ENCODE results near the gene MKS1. TPM values are rescaled to one million over a fixed set of nuclear protein-coding genes. Genes with fewer than 3 reads are reported as not detected.

Gene MKS1
- total RNA-seq, 1 donor from 2014 or later: 20.5 TPM

DNA sequence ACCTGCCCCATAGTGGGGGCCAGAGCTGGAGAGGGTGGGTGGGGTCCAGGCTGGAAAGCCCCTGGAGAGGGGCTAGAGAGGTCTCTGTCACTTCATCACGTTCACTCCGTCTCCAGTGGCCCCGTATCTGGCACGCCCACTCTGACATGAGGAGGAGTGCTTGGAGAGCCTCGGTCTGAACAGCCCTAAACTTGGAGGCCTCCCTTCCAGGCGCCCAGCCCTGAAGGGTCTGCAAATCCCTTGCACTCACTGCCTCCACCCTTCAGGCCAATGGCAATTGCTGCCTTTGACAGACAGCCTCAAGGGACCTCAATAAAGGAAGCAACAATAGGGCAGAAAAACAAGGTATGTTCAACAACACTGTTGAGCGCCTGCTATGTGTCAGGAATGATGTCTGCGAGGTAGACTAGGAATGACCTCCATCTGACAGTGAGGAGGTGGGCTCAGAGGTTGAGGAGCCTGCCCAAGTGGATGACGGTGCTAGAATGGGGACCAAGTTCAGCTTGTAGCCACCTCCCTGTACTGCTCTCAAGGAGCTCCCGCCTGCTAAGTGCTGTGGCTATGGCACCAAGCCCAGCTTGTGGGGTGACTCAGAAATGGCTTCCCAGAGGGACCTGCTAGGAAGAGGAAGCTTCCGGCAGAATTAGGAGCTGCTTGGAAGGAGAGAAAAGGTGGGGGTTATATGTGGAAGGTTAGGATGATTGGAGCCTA lies 29.5 kb downstream of the MKS1 start:
- peaks cover 6% of the 10 kb centered on the region for H3K27me3 Mint-ChIP-seq (ENCODE audit: low read depth)
- intact Hi-C loops (cut with micrococcal nuclease): no loop called here
- no peak overlapping the region for H3K4me3 Mint-ChIP-seq (ENCODE audit: low read depth)
- no peak overlapping the region for H3K27ac Mint-ChIP-seq
- H3K4me1 Mint-ChIP-seq (ENCODE audit: low read depth): no peaks in the 10 kb centered on the region
- no peaks in the 10 kb centered on the region for H3K36me3 Mint-ChIP-seq (ENCODE audit: low read depth)
- H3K9me3 Mint-ChIP-seq: no peaks in the 10 kb centered on the region
- no peak for DNase-seq (ENCODE audit: low spot score)

DNA sequence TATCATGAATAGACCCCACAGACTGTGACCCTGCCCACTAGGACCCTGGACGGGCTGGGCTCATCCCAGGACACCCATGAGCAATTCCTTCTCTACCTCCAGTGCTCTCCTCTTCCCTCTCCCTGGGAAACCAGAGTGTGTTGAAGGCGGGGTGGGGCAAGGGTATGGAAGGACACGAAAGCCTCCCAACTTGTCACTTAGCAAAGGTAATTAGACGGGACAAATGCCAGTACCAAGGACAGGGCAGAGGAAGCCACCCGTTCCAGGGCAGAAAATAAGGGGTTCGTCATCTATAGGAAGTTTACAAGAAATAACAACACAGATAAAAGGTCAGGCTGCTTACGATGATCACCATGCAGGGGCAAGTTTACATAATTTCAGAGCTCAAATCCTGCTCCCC lies 31.4 kb downstream of the MKS1 start:
- Mint-ChIP-seq H3K4me1 (ENCODE audit: low read depth) (no peaks in the 10 kb centered on the region), H3K9me3 (no peaks in the 10 kb centered on the region), H3K36me3 (ENCODE audit: low read depth) (no peaks in the 10 kb centered on the region), H3K4me3 (ENCODE audit: low read depth) (no peak overlapping the region), H3K27me3 (ENCODE audit: low read depth) (peaks cover 6% of the 10 kb centered on the region), H3K27ac (no peak overlapping the region)
- intact Hi-C loops (cut with micrococcal nuclease): no loop called here
- no peak for DNase-seq (ENCODE audit: low spot score)

DNA sequence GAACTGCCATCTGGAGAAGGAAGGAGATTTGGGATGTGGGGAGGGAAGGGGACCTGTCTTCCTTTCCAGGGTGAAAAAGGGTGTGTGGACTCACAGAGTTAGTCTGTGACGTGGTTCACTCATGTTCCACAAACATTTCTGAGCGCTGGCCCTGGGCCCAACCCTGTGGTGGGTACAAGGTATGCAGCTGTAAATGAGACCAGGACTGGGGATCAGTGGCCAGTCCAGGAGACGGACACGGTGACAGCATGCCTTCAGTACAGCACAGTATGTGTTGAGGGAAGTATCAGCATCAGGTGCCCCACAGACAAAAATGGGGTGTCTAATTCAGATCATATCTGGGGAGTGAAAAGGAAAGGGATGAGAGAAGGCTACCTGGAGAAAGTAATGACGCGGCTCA lies 32.0 kb downstream of the MKS1 start:
- intact Hi-C loops (cut with micrococcal nuclease): no loop called here
- H3K36me3 Mint-ChIP-seq (ENCODE audit: low read depth): no peaks in the 10 kb centered on the region
- H3K4me1 Mint-ChIP-seq (ENCODE audit: low read depth): no peaks in the 10 kb centered on the region
- H3K27me3 Mint-ChIP-seq (ENCODE audit: low read depth): peaks cover 8% of the 10 kb centered on the region
- no peak overlapping the region for H3K4me3 Mint-ChIP-seq (ENCODE audit: low read depth)
- no peak overlapping the region for H3K27ac Mint-ChIP-seq
- no peaks in the 10 kb centered on the region for H3K9me3 Mint-ChIP-seq
- no peak for DNase-seq (ENCODE audit: low spot score)

DNA sequence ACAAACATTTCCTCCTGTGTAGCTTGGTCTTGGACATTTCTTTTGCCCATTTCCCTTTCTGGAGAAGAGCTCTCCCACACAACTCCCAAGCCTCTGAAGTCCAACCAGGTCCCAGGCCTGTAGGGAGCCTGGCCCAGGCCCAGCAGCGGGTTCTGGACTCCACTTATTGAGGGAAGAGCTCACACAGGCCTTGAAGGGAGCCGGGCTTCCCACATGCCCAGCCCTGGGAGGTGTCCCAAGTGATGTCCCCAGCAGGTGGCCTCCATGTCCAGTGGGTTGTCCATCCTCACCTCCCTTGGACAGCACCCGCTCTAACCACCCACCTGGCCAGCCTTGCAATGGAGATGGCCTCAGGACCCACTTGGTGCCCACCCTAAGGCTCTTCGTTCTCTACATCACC lies 32.5 kb downstream of the MKS1 start:
- Mint-ChIP-seq H3K27ac (no peak overlapping the region), H3K4me1 (ENCODE audit: low read depth) (no peaks in the 10 kb centered on the region), H3K36me3 (ENCODE audit: low read depth) (no peaks in the 10 kb centered on the region), H3K4me3 (ENCODE audit: low read depth) (no peak overlapping the region), H3K27me3 (ENCODE audit: low read depth) (peaks cover 9% of the 10 kb centered on the region), H3K9me3 (no peaks in the 10 kb centered on the region)
- intact Hi-C loops (cut with micrococcal nuclease): no loop called here
- DNase-seq (ENCODE audit: low spot score): no peak

DNA sequence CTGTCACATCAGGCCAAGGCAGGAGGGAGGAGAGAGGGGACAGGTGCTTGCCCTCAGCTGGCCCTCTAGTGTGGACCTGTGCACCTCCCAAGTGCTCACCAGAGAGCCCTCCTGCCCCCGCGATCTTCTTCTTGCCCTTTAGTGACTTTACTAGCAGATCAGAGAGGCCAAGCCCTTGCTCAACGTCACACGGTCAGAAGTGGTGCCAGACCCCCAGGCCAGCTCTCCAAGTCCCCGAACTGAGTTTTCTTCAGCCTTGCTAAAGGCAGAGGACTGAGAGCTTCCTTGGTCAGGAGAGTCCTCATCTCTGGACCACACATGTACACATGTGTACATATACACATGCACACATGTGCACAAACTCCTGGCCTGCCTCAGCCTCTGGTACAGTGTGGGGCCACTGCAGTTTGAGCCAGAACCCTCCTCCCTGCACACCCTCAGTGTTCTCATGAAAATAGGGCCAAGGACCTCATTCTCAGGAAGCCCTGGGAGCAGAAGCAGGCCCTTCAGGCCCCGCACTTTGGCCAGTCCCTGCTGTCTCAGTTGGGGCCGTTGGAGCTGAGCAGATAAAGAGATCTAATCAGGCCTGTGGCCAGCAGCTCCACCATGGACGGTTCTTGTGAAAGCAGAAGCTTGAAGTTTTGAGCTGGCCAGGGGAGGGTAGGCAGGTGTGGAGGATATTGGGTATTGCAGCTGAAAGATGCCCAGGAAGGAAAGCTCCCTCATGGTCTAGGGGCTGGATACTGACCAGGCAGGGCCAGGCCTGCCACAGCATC lies 33.9 kb downstream of the MKS1 start:
- Mint-ChIP-seq H3K27me3 (ENCODE audit: low read depth) (peaks cover 12% of the 10 kb centered on the region), H3K4me3 (ENCODE audit: low read depth) (no peak overlapping the region), H3K4me1 (ENCODE audit: low read depth) (no peaks in the 10 kb centered on the region), H3K27ac (no peak overlapping the region), H3K9me3 (no peaks in the 10 kb centered on the region), H3K36me3 (ENCODE audit: low read depth) (no peaks in the 10 kb centered on the region)
- DNase-seq (ENCODE audit: low spot score): no peak
- intact Hi-C loops (cut with micrococcal nuclease): no loop called here

DNA sequence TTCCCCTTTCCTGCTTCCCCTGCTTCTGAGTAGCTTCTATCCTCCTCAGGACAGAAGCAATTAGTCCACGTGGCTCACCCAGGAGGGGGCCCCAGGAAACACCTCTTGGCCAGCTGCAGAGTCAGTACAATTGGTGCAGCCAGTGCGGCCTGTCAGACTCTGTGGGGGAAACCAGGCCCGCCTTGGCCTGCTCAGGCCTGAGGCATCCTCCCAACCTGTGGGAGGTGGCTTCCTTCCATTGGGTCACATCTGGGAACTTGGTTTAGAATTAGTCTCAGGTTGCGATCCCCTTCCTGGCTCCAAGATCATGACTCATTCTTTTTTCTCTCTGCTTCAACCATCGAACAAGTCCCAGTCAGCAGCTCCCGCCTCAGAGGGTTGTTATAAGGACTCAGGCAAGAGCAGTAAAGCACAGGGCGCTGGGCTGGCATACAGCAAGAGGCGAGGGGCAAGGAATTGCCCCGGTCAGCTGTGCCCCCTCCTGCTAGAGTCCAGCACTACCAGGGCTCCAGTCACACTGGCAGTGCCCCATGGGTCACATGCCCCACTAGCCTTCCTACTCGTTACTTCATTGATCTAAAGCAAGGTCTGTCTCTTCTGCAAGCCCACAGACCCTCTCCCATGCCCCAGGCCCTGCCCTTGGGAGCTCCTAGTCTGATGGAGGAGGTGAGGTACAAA lies 34.6 kb downstream of the MKS1 start:
- DNase-seq (ENCODE audit: low spot score): no peak
- H3K27ac Mint-ChIP-seq: no peak overlapping the region
- H3K4me1 Mint-ChIP-seq (ENCODE audit: low read depth): no peaks in the 10 kb centered on the region
- H3K4me3 Mint-ChIP-seq (ENCODE audit: low read depth): no peak overlapping the region
- peaks cover 12% of the 10 kb centered on the region for H3K27me3 Mint-ChIP-seq (ENCODE audit: low read depth)
- H3K36me3 Mint-ChIP-seq (ENCODE audit: low read depth): no peaks in the 10 kb centered on the region
- intact Hi-C loops (cut with micrococcal nuclease): no loop called here
- H3K9me3 Mint-ChIP-seq: no peaks in the 10 kb centered on the region

DNA sequence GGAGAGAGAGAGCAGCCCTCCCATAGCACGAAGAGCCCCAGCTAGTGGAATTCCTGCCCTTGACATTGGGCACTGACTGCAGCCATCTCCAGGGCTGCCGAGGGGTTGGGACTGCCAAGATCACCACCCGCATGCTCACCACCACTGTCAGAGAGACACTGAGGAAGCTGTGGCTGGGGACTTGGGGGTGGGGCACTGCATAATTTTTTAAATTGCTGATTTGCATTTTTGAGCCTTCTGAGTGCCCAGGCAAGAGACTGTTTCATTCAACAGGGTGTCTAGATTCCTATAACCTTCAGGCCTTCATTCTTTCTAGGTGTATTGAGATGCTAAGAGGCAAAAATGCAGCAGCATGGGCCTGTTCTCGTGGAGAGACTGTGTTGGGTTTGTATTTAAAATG lies 35.5 kb downstream of the MKS1 start:
- no peaks in the 10 kb centered on the region for H3K36me3 Mint-ChIP-seq (ENCODE audit: low read depth)
- H3K4me1 Mint-ChIP-seq (ENCODE audit: low read depth): no peaks in the 10 kb centered on the region
- intact Hi-C loops (cut with micrococcal nuclease): no loop called here
- no peak overlapping the region for H3K27ac Mint-ChIP-seq
- no peaks in the 10 kb centered on the region for H3K9me3 Mint-ChIP-seq
- DNase-seq (ENCODE audit: low spot score): no peak
- no peak overlapping the region for H3K4me3 Mint-ChIP-seq (ENCODE audit: low read depth)
- peaks cover 12% of the 10 kb centered on the region for H3K27me3 Mint-ChIP-seq (ENCODE audit: low read depth)

DNA sequence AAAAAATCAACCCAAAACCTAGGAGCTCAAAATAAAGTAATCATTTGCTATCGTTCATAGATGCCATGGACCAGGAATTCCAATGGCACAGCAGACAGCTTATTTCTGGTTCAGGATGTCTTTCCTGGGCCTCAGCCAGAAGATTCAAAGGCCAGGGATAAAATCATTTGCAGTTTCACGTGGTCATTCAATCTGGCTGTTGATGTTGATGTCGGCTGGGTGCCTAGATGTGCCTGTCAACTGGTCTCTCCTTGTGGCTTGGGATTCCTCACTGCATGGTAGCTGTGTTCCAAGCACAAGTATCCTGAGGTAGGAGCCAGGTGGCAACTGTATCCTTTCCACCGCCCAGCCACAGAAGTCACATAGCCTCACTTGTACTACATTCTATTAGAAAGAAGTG lies 37.3 kb downstream of the MKS1 start:
- Mint-ChIP-seq H3K27me3 (ENCODE audit: low read depth) (peaks cover 7% of the 10 kb centered on the region), H3K4me1 (ENCODE audit: low read depth) (no peaks in the 10 kb centered on the region), H3K9me3 (no peaks in the 10 kb centered on the region), H3K36me3 (ENCODE audit: low read depth) (no peaks in the 10 kb centered on the region), H3K27ac (no peak overlapping the region), H3K4me3 (ENCODE audit: low read depth) (no peak overlapping the region)
- intact Hi-C loops (cut with micrococcal nuclease): no loop called here
- DNase-seq (ENCODE audit: low spot score): no peak

DNA sequence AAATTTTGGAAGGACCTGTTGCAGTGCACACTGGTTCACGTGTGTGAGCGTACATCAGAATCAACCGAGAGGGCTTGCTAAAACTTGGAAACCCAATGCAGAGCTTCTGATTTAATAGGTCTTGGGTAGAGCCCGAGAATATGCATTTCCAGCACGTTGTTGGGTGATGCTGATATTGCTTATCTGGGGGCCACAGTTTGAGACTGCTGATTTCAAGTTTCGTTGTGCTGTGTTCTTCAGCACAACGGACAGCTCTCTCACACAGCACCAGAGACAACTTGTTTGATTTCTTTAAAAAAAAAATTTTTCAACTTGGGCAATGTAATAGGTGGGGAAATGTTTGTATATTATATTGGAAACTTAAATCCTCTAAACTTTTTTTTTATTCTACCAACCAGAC lies 42.9 kb downstream of the MKS1 start:
- H3K9me3 Mint-ChIP-seq: no peaks in the 10 kb centered on the region
- H3K4me3 Mint-ChIP-seq (ENCODE audit: low read depth): no peak overlapping the region
- peaks cover 15% of the 10 kb centered on the region for H3K27me3 Mint-ChIP-seq (ENCODE audit: low read depth)
- intact Hi-C loops (cut with micrococcal nuclease): no loop called here
- no peaks in the 10 kb centered on the region for H3K36me3 Mint-ChIP-seq (ENCODE audit: low read depth)
- no peak for DNase-seq (ENCODE audit: low spot score)
- no peak overlapping the region for H3K27ac Mint-ChIP-seq
- peaks cover 14% of the 10 kb centered on the region for H3K4me1 Mint-ChIP-seq (ENCODE audit: low read depth)

DNA sequence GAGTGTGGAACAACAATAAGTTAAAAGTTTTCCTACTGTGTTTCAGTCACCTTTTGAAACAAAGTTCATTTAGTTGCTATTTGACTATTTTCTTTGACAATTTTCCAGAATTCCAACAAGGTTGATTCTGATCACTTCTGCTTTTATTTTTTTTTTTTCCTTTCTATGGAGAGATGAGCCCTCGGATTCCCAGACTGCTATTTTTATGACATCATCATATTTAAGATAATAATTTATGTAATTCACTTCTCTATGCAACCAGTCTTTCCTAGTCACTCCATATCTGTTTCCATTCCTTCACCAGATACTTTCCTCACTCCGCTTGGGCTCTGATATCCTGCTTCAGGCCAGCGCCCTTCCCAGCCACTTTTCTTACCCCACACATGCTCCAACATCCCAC lies 44.2 kb downstream of the MKS1 start:
- Mint-ChIP-seq H3K9me3 (no peaks in the 10 kb centered on the region), H3K4me1 (ENCODE audit: low read depth) (peaks cover 25% of the 10 kb centered on the region), H3K4me3 (ENCODE audit: low read depth) (no peak overlapping the region), H3K27me3 (ENCODE audit: low read depth) (peaks cover 12% of the 10 kb centered on the region), H3K27ac (no peak overlapping the region), H3K36me3 (ENCODE audit: low read depth) (no peaks in the 10 kb centered on the region)
- no peak for DNase-seq (ENCODE audit: low spot score)
- intact Hi-C loops (cut with micrococcal nuclease): no loop called here

DNA sequence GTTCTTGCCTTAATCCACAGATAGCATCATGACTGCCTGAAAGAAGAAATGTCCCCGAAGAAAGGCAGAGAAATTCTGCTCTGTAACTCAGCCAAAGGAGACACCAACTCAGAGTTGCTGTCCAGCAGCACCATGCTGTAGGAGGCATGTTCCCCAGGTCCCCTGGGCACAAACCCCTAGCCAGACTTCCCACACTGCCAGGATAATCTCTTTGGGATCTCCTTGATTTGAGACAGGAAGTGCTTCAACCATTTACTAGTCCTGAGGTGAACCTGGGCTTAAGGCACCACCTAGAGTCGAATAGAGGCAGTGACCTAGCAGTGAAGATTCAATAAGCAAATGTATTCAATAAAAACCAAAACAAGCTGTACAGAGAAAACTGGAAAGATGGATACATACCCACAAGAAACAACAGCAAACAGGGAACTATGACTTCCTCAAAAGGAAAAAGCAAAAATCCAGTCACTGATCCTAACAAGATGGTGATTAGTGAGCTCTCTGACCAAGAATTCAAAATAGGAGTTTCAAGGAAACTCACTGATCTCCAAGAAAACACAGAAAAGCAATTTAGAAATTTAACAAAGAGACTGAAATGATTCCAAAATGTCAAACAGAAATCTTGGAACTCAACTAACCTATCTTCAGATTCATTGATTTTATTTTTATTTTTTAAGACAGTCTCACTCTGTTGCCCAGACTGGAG lies 46.5 kb downstream of the MKS1 start:
- intact Hi-C loops (cut with micrococcal nuclease): loop anchor here (1.0 kb wide), 1 partner anchor 50 kb away; no protein-coding TSS in a partner anchor
- H3K4me1 Mint-ChIP-seq (ENCODE audit: low read depth): peaks cover 28% of the 10 kb centered on the region
- H3K4me3 Mint-ChIP-seq (ENCODE audit: low read depth): no peak overlapping the region
- no peaks in the 10 kb centered on the region for H3K36me3 Mint-ChIP-seq (ENCODE audit: low read depth)
- H3K27ac Mint-ChIP-seq: no peak overlapping the region
- H3K27me3 Mint-ChIP-seq (ENCODE audit: low read depth): peaks cover 18% of the 10 kb centered on the region
- peak; percentile 36 for DNase-seq (ENCODE audit: low spot score)
- H3K9me3 Mint-ChIP-seq: no peaks in the 10 kb centered on the region

DNA sequence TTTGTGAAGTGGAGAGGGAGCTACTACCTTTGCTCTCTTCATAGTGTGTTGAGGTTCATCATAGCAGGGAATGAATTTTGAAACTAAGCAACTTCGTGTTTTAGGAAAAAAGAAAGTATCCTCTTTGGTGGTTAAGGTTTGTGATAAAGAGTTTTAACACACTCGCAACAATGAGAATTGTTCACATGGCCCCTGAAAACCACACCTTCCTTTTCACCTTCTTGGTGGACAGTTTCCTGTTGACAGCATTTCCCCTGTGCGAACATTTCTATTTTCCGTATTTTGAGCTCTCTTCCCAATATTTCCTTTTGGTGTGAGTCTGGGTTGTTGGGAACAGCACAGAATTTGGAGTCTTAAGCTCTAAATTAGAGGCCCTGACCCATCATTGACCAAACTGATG lies 48.4 kb downstream of the MKS1 start:
- no peaks in the 10 kb centered on the region for H3K36me3 Mint-ChIP-seq (ENCODE audit: low read depth)
- no peak overlapping the region for H3K27ac Mint-ChIP-seq
- peaks cover 28% of the 10 kb centered on the region for H3K4me1 Mint-ChIP-seq (ENCODE audit: low read depth)
- H3K27me3 Mint-ChIP-seq (ENCODE audit: low read depth): peaks cover 30% of the 10 kb centered on the region
- H3K9me3 Mint-ChIP-seq: no peaks in the 10 kb centered on the region
- peak overlapping the region; percentile 28 for H3K4me3 Mint-ChIP-seq (ENCODE audit: low read depth)
- intact Hi-C loops (cut with micrococcal nuclease): no loop called here
- no peak for DNase-seq (ENCODE audit: low spot score)

Data from activated T-helper 2 cell treated with anti-CD3 and anti-CD28 coated beads, Interferon-gamma antibody, Interleukin-2, Interleukin-4, amounts not matched to agents 10 μg/mL and 5 μg/mL and 100 μg/mL, durations not matched to agents 14 hours and 24 hours and 36 hours (primary cell).